GM23338 (cell line): ENCODE measurements around the gene FXN. TPM values are rescaled to one million over a fixed set of nuclear protein-coding genes. Genes with fewer than 3 reads are reported as not detected.

Source experiments
- ATAC-seq: fragments of 200-7000 bp; cut with Tn5 transposase; 3 replicates; pipeline ENCODE4 v1.9.1; 2020
- DNase-seq: peaks from one replicate; pipeline ENCODE4 v3.0.0-alpha.2; 2015; ENCODE audit warnings: low spot score
- H2AFZ ChIP-seq: fragments of 200-600 bp; sonication (generic); 2 replicates; pipeline ENCODE4 v1.8.0; 2016; ENCODE audit warnings: antibody characterized with exemption, mild to moderate bottlenecking, moderate library complexity
- H3F3A ChIP-seq: fragments of 200-600 bp; sonication (generic); replicated peaks from 2 replicates; pipeline ENCODE4 v1.8.0; 2017; ENCODE audit warnings: antibody characterized with exemption, mixed run types, low read depth
- H3K27ac ChIP-seq: fragments of 200-600 bp; sonication (generic); 2 replicates; pipeline ENCODE4 v1.6.1; 2016; ENCODE audit warnings: low read depth
- H3K27me3 ChIP-seq: fragments of 200-600 bp; sonication (generic); 2 replicates; pipeline ENCODE4 v1.8.0; 2016; ENCODE audit warnings: mild to moderate bottlenecking, mixed run types, moderate library complexity; ENCODE audit not compliant: insufficient read depth
- H3K36me3 ChIP-seq: fragments of 200-600 bp; sonication (generic); 2 replicates; pipeline ENCODE4 v1.8.0; 2016; ENCODE audit warnings: mild to moderate bottlenecking; ENCODE audit not compliant: insufficient read depth
- H3K4me1 ChIP-seq: fragments of 200-600 bp; sonication (generic); 2 replicates; pipeline ENCODE4 v1.8.0; 2016; ENCODE audit warnings: mild to moderate bottlenecking, moderate library complexity; ENCODE audit not compliant: insufficient read depth
- H3K4me2 ChIP-seq: fragments of 200-600 bp; sonication (generic); 2 replicates; pipeline ENCODE4 v1.7.1; 2017; ENCODE audit warnings: mixed run types
- H3K4me3 ChIP-seq: fragments of 200-600 bp; sonication (generic); 2 replicates; pipeline ENCODE4 v1.6.1; 2016; ENCODE audit warnings: mixed run types
- H3K79me2 ChIP-seq: fragments of 200-600 bp; sonication (generic); replicated peaks from 2 replicates; pipeline ENCODE4 v1.8.0; 2017; ENCODE audit warnings: mild to moderate bottlenecking; ENCODE audit not compliant: insufficient read depth
- H3K9me2 ChIP-seq: fragments of 200-600 bp; sonication (generic); 2 replicates; pipeline ENCODE4 v1.8.0; 2017; ENCODE audit not compliant: insufficient read depth
- H4K20me1 ChIP-seq: fragments of 200-600 bp; sonication (generic); replicated peaks from 2 replicates; pipeline ENCODE4 v1.8.0; 2017; ENCODE audit warnings: mild to moderate bottlenecking; ENCODE audit not compliant: insufficient read depth
- H3K27ac Mint-ChIP-seq: 2 replicates; pipeline ENCODE4 v1.8.0; 2020; ENCODE audit warnings: inconsistent platforms, mild to moderate bottlenecking, moderate library complexity, mixed read lengths
- H3K27me3 Mint-ChIP-seq: 3 replicates; pipeline ENCODE4 v1.8.0; 2022; ENCODE audit warnings: low read depth, mild to moderate bottlenecking, moderate library complexity, mixed read lengths, inconsistent platforms; ENCODE audit not compliant: insufficient read depth, poor library complexity
- H3K36me3 Mint-ChIP-seq: 3 replicates; pipeline ENCODE4 v1.8.0; 2021; ENCODE audit warnings: low read depth, mild to moderate bottlenecking, inconsistent platforms, moderate library complexity, mixed read lengths
- H3K4me1 Mint-ChIP-seq: 3 replicates; pipeline ENCODE4 v1.8.0; 2020; ENCODE audit warnings: mild to moderate bottlenecking, inconsistent platforms, mixed read lengths
- H3K4me3 Mint-ChIP-seq: 3 replicates; pipeline ENCODE4 v1.8.0; 2021; ENCODE audit warnings: moderate library complexity, mild to moderate bottlenecking, inconsistent platforms, mixed read lengths
- H3K9me3 Mint-ChIP-seq: 3 replicates; pipeline ENCODE4 v1.8.0; 2020; ENCODE audit warnings: moderate library complexity, mild to moderate bottlenecking, inconsistent platforms, mixed read lengths
- CTCF ChIP-seq, 2 experiments: fragments of 200-600 bp in 1 of 2; sonication (generic) in 1 of 2; conservative IDR thresholded peaks; 2 replicates each; pipeline versions ENCODE4 v1.5.1 to v1.6.1; 2016 to 2017; ENCODE audit warnings: antibody characterized with exemption in 2 of 2, low read depth in 2 of 2, mild to moderate bottlenecking in 2 of 2, moderate library complexity in 1 of 2
- EZH2 ChIP-seq: fragments of 200-600 bp; sonication (generic); IDR thresholded peaks from one replicate; pipeline ENCODE4 v1.8.0; 2017; ENCODE audit warnings: antibody characterized with exemption, mild to moderate bottlenecking, low read depth; ENCODE audit not compliant: unreplicated experiment
- EZH2phosphoT487 ChIP-seq: fragments of 200-600 bp; sonication (generic); IDR thresholded peaks from one replicate; pipeline ENCODE4 v1.8.1; 2018; ENCODE audit warnings: antibody characterized with exemption; ENCODE audit not compliant: unreplicated experiment
- JUNB ChIP-seq: IDR thresholded peaks from one replicate; pipeline ENCODE4 v1.6.1; 2016; ENCODE audit warnings: antibody characterized with exemption; ENCODE audit not compliant: unreplicated experiment
- POLR2AphosphoS5 ChIP-seq: IDR thresholded peaks from 2 replicates; pipeline ENCODE4 v1.6.1; 2016; ENCODE audit warnings: antibody characterized with exemption, low read depth
- REST ChIP-seq: IDR thresholded peaks from one replicate; pipeline ENCODE4 v1.6.1; 2018; ENCODE audit warnings: antibody characterized with exemption; ENCODE audit not compliant: unreplicated experiment
- ZNF114 ChIP-seq: fragments of 250-450 bp; sonication (Bioruptor Pico); IDR thresholded peaks from 2 replicates; pipeline ENCODE4 v1.5.0; 2020; ENCODE audit warnings: mild to moderate bottlenecking, moderate library complexity
- ZNF331 ChIP-seq: fragments of 250-450 bp; sonication (Bioruptor Pico); IDR thresholded peaks from 2 replicates; pipeline ENCODE4 v1.5.0; 2020; ENCODE audit warnings: low read depth, mild to moderate bottlenecking, moderate library complexity
- polyA plus RNA-seq: library from polyadenylated mRNA; unstranded; fragments of >200 nt; fragmentation: Nextera tagmentation; extraction: Ambion mirVana; gene quantifications from 2 replicates; pipeline ENCODE4 v1.2.1, GENCODE V29; 2016
- total RNA-seq: library from RNA; depleted of rRNA; stranded (reverse); fragments of >200 nt; shearing (Covaris generic); gene quantifications from 2 replicates; pipeline ENCODE4 v1.2.3, GENCODE V29; 2014

The FXN gene
- total and polyA plus RNA-seq, 2 experiments from 2014 or later = 26.1 to 66.4 TPM

- TF ChIP-seq REST = no peak
- TF ChIP-seq JUNB = no peak
These were observed 11.2 kb downstream of the FXN start (continued) for GRCh38 chr9:69046723-69047122.

DNA sequence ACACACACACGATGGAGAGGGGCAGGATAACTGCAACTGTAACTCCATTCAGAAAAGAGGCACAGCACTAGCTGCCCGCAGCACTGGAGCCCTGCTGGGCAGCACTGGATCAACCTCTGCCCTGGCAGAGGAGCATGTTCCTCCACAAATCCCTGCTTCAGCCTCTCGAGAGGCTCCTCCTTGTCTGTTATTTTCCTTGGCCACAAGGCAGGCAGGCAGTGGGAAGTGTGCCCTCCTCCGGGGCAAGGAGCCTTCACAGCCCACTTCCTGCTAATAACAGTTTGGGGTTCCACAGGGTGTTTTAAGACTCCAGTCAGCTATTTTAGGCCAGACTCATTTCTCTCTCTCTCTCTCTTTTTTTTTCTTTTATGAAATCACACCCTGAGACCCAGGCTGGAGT lies 11.8 kb downstream of the FXN start:
- Mint-ChIP-seq H3K4me3 (no peak overlapping the region), H3K4me1 (peaks cover 33% of the 10 kb centered on the region), H3K27ac (peak overlapping the region; percentile 73; the same call in 1 of the 2 replicates), H3K36me3 (peaks cover 29% of the 10 kb centered on the region), H3K9me3 (no peaks in the 10 kb centered on the region), H3K27me3 (peaks cover 12% of the 10 kb centered on the region)
- ATAC-seq = no peak
- H2AFZ ChIP-seq = no peak overlapping the region
- no peak overlapping the region for H3K4me2 ChIP-seq
- H3K4me3 ChIP-seq = no peak overlapping the region
- H3K27me3 ChIP-seq = no peaks in the 10 kb centered on the region
- H3K79me2 ChIP-seq = peaks cover 34% of the 10 kb centered on the region
- no peak overlapping the region for H3K27ac ChIP-seq
- no peaks in the 10 kb centered on the region for H3K9me2 ChIP-seq
- TF ChIP-seq EZH2phosphoT487 = no peak
- no peak for TF ChIP-seq POLR2AphosphoS5
- TF ChIP-seq EZH2 = no peak
- TF ChIP-seq ZNF331 (CRISPR knock-in tag) = no peak
- no peak for TF ChIP-seq ZNF114 (CRISPR knock-in tag)
- no peak for TF ChIP-seq CTCF (conservative IDR thresholded peaks at IDR 0.05; ENCODE audit: low read depth in 2 of 2)
- no peak for TF ChIP-seq REST
- peaks cover 8% of the 10 kb centered on the region; the same call in 1 of the 2 replicates for H4K20me1 ChIP-seq
- H3K4me1 ChIP-seq = peaks cover 36% of the 10 kb centered on the region
- H3K36me3 ChIP-seq = peaks cover 3% of the 10 kb centered on the region
- DNase-seq = no peak
- H3F3A ChIP-seq = peaks cover 2% of the 10 kb centered on the region; the same call in 1 of the 2 replicates
